Liver (tissue), 3 donors: ENCODE measurements around the gene SMIM24.

Experiments
- CTCF ChIP-seq: fragments of 150-350 bp; IDR thresholded peaks from 2 replicates; pipeline ENCODE4 v1.5.1; 2017; ENCODE audit warnings: improper control_type of control experiment, low read depth, low read length; ENCODE audit not compliant: missing input control
- HNF4A ChIP-seq, 2 donors: conservative IDR thresholded peaks; 2 replicates each; pipeline ENCODE4 v1.6.1; 2016; ENCODE audit warnings: antibody characterized with exemption in 2 of 2, mild to moderate bottlenecking in 2 of 2
- RAD21 ChIP-seq, 2 donors: IDR thresholded peaks; 2 replicates each; pipeline ENCODE4 v1.6.1; 2016; ENCODE audit warnings: antibody characterized with exemption in 2 of 2, mild to moderate bottlenecking in 2 of 2
- donor health status: healthy.
- donor health status: healthy.

- no peak for TF ChIP-seq CTCF
- TF ChIP-seq HNF4A (conservative IDR thresholded peaks at IDR 0.05), result no peak
- no peak for TF ChIP-seq RAD21 (IDR thresholded peaks at IDR 0.05)
Observed at GRCh38 chr19:3468211-3468610, 12.1 kb downstream of the SMIM24 start.
